ENCODE data around the gene RYR1. TPM values are rescaled to one million over a fixed set of nuclear protein-coding genes. Genes with fewer than 3 reads are reported as not detected.

RYR1 gene
- total and polyA plus RNA-seq, 11 donors: 0.44 to 2.1 (median 0.86) TPM

DNA sequence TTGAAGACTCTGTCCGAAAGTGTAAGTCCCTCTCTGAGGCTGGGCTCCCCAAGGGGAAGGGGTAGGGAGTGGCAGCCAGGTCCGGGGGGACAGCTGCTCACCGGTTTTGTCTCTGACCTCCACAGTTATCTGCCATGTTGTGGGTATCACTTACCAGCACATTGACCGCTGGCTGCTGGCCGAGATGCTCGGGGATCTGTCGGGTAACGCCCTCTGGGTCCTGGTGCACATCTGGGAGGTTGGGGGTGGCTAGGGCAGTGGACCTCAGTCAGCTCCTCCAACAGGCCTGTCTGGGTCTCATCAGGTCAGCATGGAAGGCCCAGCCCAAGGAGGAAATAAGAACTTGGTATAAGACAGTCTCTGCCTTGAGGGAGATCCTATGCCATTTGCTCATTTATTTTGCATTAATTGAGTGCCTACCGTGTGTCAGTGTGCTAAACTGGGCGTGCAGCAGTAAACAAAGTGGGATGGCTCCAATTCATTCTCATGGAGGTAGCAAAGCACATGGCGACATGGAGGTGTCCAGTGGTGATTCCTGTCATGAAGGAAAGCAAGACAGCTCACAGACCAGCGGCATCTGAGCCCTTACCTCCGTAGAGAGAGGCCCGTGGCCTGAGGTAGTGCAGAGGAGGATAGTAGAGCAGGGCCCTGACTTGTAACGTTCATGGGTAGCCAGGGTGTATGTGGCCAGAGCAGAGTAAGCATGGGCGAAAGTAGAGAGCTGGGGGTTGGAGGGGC, 199.2 kb downstream of the RYR1 start:
- intact Hi-C loops (cut with DNase I): loop anchor here in 8 of 10 donors (5.0 to 10.0 kb wide), 7 partner anchors 85 to 302 kb away; partner anchors contain the start of genes FAM98C (in 5 of the 8), MRPS12 (in 4 of the 8), SARS2 (in 4 of the 8) and ECH1 (in 2 of the 8)
- H3K4me1 ChIP-seq: peaks cover 0 to 29% (median 21%) of the 10 kb centered on the region in 12 donors
- no peak for DNase-seq
- no peaks in the 10 kb centered on the region for H3K27me3 ChIP-seq
- WGBS, 4 donors: 89 to 91% (median 90%) methylated on average over 15 to 16 of the region's 16 CpGs
- no peaks in the 10 kb centered on the region for H3K9me3 ChIP-seq
- TF ChIP-seq POLR2A (IDR thresholded peaks at IDR 0.05): no peak
- TF ChIP-seq, protein P1, sequence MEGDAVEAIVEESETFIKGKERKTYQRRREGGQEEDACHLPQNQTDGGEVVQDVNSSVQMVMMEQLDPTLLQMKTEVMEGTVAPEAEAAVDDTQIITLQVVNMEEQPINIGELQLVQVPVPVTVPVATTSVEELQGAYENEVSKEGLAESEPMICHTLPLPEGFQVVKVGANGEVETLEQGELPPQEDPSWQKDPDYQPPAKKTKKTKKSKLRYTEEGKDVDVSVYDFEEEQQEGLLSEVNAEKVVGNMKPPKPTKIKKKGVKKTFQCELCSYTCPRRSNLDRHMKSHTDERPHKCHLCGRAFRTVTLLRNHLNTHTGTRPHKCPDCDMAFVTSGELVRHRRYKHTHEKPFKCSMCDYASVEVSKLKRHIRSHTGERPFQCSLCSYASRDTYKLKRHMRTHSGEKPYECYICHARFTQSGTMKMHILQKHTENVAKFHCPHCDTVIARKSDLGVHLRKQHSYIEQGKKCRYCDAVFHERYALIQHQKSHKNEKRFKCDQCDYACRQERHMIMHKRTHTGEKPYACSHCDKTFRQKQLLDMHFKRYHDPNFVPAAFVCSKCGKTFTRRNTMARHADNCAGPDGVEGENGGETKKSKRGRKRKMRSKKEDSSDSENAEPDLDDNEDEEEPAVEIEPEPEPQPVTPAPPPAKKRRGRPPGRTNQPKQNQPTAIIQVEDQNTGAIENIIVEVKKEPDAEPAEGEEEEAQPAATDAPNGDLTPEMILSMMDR (IDR thresholded peaks at IDR 0.05): no peak
- peaks cover 0 to 85% (median 82%) of the 10 kb centered on the region in 9 donors for H3K36me3 ChIP-seq
- no peak for ATAC-seq
- H3K4me3 ChIP-seq: no peak overlapping the region
- H3K27ac ChIP-seq: no peak overlapping the region

DNA sequence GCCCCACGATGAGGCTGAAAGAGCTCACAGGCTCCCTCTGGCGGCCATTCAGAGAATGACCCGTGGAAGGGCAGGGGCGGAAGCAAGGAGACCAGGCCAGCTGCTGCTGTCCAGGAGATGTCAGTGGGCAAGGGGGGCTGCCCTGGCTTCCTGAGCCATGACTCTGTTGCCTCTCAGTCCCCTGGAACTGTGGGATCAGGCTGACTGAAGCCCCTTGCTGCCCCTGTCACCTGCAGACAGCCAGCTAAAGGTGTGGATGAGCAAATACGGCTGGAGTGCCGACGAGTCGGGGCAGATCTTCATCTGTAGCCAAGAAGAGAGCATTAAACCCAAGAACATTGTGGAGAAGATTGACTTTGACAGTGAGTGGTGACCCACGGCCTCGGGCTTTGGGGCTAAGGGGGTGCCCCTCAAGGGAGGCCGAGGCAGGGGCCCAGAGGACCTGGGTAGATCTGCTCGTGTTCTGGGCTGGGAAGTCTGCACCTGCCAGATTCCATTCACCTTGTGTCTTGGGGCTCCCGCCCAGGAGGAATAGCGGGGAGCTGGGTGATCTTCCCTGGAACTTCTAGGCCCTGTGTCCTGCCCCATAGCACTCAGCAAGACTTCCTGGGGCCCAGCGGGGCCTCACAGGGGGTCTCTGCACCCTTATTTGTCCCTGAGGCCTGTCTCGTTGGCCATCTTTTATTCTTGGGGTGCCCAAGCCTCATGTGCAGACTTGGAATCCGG, 201.4 kb downstream of the RYR1 start:
- H3K4me3 ChIP-seq: no peak overlapping the region
- ATAC-seq: peak in 3 of 4 donors; percentile 47 to 55 (median 50)
- TF ChIP-seq, protein P1 (IDR thresholded peaks at IDR 0.05): peak; percentile 91 to 97 (median 95)
- no peak for TF ChIP-seq POLR2A (IDR thresholded peaks at IDR 0.05)
- no peaks in the 10 kb centered on the region for H3K27me3 ChIP-seq
- intact Hi-C loops (cut with DNase I): loop anchor here in 9 of 10 donors (1.0 to 10.0 kb wide), 10 partner anchors 72 to 300 kb away; partner anchors contain the start of genes FAM98C (in 9 of the 9), MRPS12 (in 6 of the 9), SARS2 (in 6 of the 9) and ECH1 (in 2 of the 9)
- no peaks in the 10 kb centered on the region for H3K9me3 ChIP-seq
- peak; percentile 64 to 87 (median 75) for DNase-seq
- 67 to 69% (median 68%) methylated on average over 15 to 17 of the region's 17 CpGs for WGBS, 4 donors
- H3K36me3 ChIP-seq: peaks cover 0 to 77% (median 62%) of the 10 kb centered on the region in 9 donors
- peak overlapping the region in 10 of 12 donors; percentile 20 to 52 (median 38) for H3K27ac ChIP-seq
- peaks cover 0 to 34% (median 23%) of the 10 kb centered on the region in 12 donors for H3K4me1 ChIP-seq

DNA sequence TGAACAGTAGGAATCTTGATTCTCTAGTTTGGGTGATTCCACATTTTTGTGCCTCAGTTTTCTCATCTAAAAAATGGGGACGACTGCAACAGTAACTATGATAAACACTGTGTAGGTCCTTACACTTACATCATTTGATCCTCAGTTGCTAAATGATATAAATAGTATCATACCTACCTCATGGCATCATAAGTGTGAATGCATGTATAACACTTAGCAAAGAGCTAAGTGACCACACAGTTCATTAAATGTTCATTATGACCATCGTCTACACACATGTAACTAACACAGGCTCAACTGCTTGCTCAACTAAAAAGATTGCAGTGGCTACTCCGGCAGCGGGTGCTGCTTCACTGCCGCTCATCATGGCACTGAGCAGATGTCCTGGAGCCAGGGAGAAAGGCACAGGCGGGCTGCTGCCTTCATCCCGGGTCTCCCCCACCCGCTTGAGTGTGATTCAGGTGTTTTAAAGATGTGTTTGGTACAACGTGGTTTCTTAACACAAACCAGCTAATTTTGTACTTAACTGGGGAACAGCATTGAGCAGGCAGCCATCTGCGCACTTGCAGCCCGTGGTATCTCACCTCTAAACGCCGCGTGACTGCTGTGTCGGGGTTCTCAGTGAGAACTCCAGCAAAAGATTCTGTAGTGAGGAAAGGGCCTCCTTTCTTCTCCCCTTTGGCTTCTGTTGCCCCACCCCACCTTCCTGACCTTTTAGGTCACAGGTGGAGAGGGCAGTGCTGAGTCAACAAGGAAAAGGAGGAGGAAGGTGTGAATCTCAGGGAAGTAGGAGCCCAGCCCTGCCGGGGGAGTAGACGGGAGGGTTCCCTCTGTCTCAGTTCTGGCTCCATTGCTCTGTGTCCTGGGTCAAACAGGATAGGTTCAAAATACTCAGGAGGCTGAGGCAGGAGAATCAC, 202.2 kb downstream of the RYR1 start:
- Histone ChIP-seq H3K4me1 (peaks cover 0 to 38% (median 28%) of the 10 kb centered on the region in 12 donors), H3K4me3 (no peak overlapping the region), H3K27ac (peak overlapping the region; percentile 17 to 87 (median 62)), H3K36me3 (peaks cover 0 to 69% (median 54%) of the 10 kb centered on the region in 9 donors), H3K27me3 (no peaks in the 10 kb centered on the region), H3K9me3 (no peaks in the 10 kb centered on the region)
- ATAC-seq (no peak), DNase-seq (no peak)
- TF ChIP-seq POLR2A (IDR thresholded peaks at IDR 0.05): no peak
- TF ChIP-seq, protein P1 (IDR thresholded peaks at IDR 0.05): no peak
- 79 to 87% (median 83%) methylated on average over 17 of the region's 17 CpGs for WGBS, 4 donors
- intact Hi-C loops (cut with DNase I): loop anchor here in 9 of 10 donors (1.0 to 10.0 kb wide), 9 partner anchors 72 to 299 kb away; partner anchors contain the start of genes FAM98C (in 4 of the 9), MRPS12 (in 4 of the 9), SARS2 (in 4 of the 9) and ECH1 (in 2 of the 9)

Other genes starting within 250 kb of the RYR1 start
- 1 to 10 TPM in 1 of 9 donors, under 1 TPM in 6, not detected in 2; 0.11 to 1.2 (median 0.37) TPM for gene DPF1, start 209.5 kb upstream of the RYR1 start, total RNA-seq
- gene DPF1, start 209.5 kb upstream of the RYR1 start, polyA plus RNA-seq: under 1 TPM; 0.12 to 0.23 TPM
- 10 to 100 TPM; 13.0 to 88.5 (median 25.3) TPM for gene PPP1R14A, start 177.3 kb upstream of the RYR1 start, total RNA-seq
- gene PPP1R14A, start 177.3 kb upstream of the RYR1 start, polyA plus RNA-seq: 10 to 100 TPM; 18.2 to 83.1 TPM
- 10 to 100 TPM in 7 of 9 donors, 1 to 10 TPM in 2; 3.5 to 27.7 (median 15.9) TPM for gene SPINT2, start 169.1 kb upstream of the RYR1 start, total RNA-seq
- gene SPINT2, start 169.1 kb upstream of the RYR1 start, polyA plus RNA-seq: 10 to 100 TPM in 1 of 2 donors, 1 to 10 TPM in 1; 3.6 to 11.3 TPM
- gene C19orf33, start 129.4 kb upstream of the RYR1 start, total RNA-seq: 10 to 100 TPM in 5 of 9 donors, 1 to 10 TPM in 3, not detected in 1; 3.5 to 73.1 (median 11.5) TPM
- gene C19orf33, start 129.4 kb upstream of the RYR1 start, polyA plus RNA-seq: 10 to 100 TPM; 12.2 to 54.2 TPM
- 10 to 100 TPM; 26.4 to 47.4 (median 31.9) TPM for gene YIF1B, start 117.7 kb upstream of the RYR1 start, total RNA-seq
- gene YIF1B, start 117.7 kb upstream of the RYR1 start, polyA plus RNA-seq: 100 to 1,000 TPM in 1 of 2 donors, 10 to 100 TPM in 1; 39.2 to 113 TPM
- 10 to 100 TPM in 4 of 9 donors, 1 to 10 TPM in 5; 3.1 to 23.6 (median 8.5) TPM for gene KCNK6, start 113.8 kb upstream of the RYR1 start, total RNA-seq
- 1 to 10 TPM; 4.4 to 6.4 TPM for gene KCNK6, start 113.8 kb upstream of the RYR1 start, polyA plus RNA-seq
- gene CATSPERG, start 97.9 kb upstream of the RYR1 start, total RNA-seq: 1 to 10 TPM in 6 of 9 donors, under 1 TPM in 3; 0.19 to 3.0 (median 1.9) TPM
- gene CATSPERG, start 97.9 kb upstream of the RYR1 start, polyA plus RNA-seq: 1 to 10 TPM; 1.3 to 2.9 TPM
- 100 to 1,000 TPM; 237 to 690 (median 325) TPM for gene PSMD8, start 59.1 kb upstream of the RYR1 start, total RNA-seq
- gene PSMD8, start 59.1 kb upstream of the RYR1 start, polyA plus RNA-seq: 100 to 1,000 TPM; 186 to 663 TPM
- gene GGN, start 45.7 kb upstream of the RYR1 start, total RNA-seq: under 1 TPM in 5 of 9 donors, not detected in 4; 0.18 to 0.67 (median 0.31) TPM
- under 1 TPM; 0.15 to 0.42 TPM for gene GGN, start 45.7 kb upstream of the RYR1 start, polyA plus RNA-seq
- 1 to 10 TPM in 2 of 9 donors, under 1 TPM in 6, not detected in 1; 0.18 to 3.1 (median 0.72) TPM for gene SPRED3, start 45.0 kb upstream of the RYR1 start, total RNA-seq
- 1 to 10 TPM in 1 of 2 donors, under 1 TPM in 1; 0.30 to 1.3 TPM for gene SPRED3, start 45.0 kb upstream of the RYR1 start, polyA plus RNA-seq
- 10 to 100 TPM in 8 of 9 donors, 1 to 10 TPM in 1; 9.3 to 15.8 (median 11.9) TPM for gene FAM98C, start 30.6 kb upstream of the RYR1 start, total RNA-seq
- 10 to 100 TPM in 1 of 2 donors, 1 to 10 TPM in 1; 9.6 to 10.3 TPM for gene FAM98C, start 30.6 kb upstream of the RYR1 start, polyA plus RNA-seq
- 1 to 10 TPM in 6 of 9 donors, under 1 TPM in 3; 0.51 to 6.7 (median 1.4) TPM for gene RASGRP4, start 7.5 kb upstream of the RYR1 start, total RNA-seq
- under 1 TPM; 0.61 to 0.91 TPM for gene RASGRP4, start 7.5 kb upstream of the RYR1 start, polyA plus RNA-seq
- gene MAP4K1, start 184.3 kb downstream of the RYR1 start, total RNA-seq: 1 to 10 TPM; 1.2 to 9.9 (median 2.7) TPM
- 1 to 10 TPM in 1 of 2 donors, under 1 TPM in 1; 0.69 to 2.7 TPM for gene MAP4K1, start 184.3 kb downstream of the RYR1 start, polyA plus RNA-seq
- gene EIF3K, start 185.5 kb downstream of the RYR1 start, total RNA-seq: 1,000 to 10,000 TPM in 1 of 9 donors, 100 to 1,000 TPM in 8; 447 to 1,239 (median 596) TPM
- gene EIF3K, start 185.5 kb downstream of the RYR1 start, polyA plus RNA-seq: 100 to 1,000 TPM; 761 to 801 TPM
- gene ACTN4, start 214.0 kb downstream of the RYR1 start, total RNA-seq: 100 to 1,000 TPM; 124 to 307 (median 154) TPM
- gene ACTN4, start 214.0 kb downstream of the RYR1 start, polyA plus RNA-seq: 100 to 1,000 TPM; 100 to 107 TPM